MCF 10A (cell line): ENCODE measurements around the gene SUMF2. TPM values are rescaled to one million over a fixed set of nuclear protein-coding genes. Genes with fewer than 3 reads are reported as not detected.

Experiments used
- BruUV-seq: library from RNA; stranded (reverse); fragments of 400-500 nt; replicated peaks from 2 replicates; lab custom pipeline; 2021; lab: Mats Ljungman, UMichigan
- CTCF ChIA-PET: fragments of 300-600 bp; sonication (Branson Sonifier 250); formaldehyde crosslinking; extraction: SDS; loops from one replicate; lab custom pipeline; 2021; ENCODE audit warnings: antibody characterized with exemption, inconsistent platforms; lab: Yijun Ruan, JAX
- POLR2A ChIA-PET: fragments of 300-600, 350-650 bp; sonication (Branson Sonifier 250); formaldehyde crosslinking; extraction: SDS; loops from one replicate; lab custom pipeline; 2020; ENCODE audit warnings: antibody characterized with exemption, inconsistent platforms; lab: Yijun Ruan, JAX
- DNase-seq: peaks from one replicate; pipeline ENCODE4 v3.0.0-alpha.2; 2018; ENCODE audit not compliant: unreplicated experiment
- H3K27ac Mint-ChIP-seq: one replicate; pipeline ENCODE4 v1.8.0; 2022; ENCODE audit warnings: mild to moderate bottlenecking, low read depth, mixed read lengths; ENCODE audit not compliant: unreplicated experiment
- H3K27me3 Mint-ChIP-seq: one replicate; pipeline ENCODE4 v1.8.0; 2022; ENCODE audit warnings: mixed read lengths; ENCODE audit not compliant: insufficient read depth, unreplicated experiment
- H3K36me3 Mint-ChIP-seq: one replicate; pipeline ENCODE4 v1.8.0; 2022; ENCODE audit warnings: mild to moderate bottlenecking, moderate library complexity, mixed read lengths; ENCODE audit not compliant: insufficient read depth, unreplicated experiment
- H3K4me1 Mint-ChIP-seq: one replicate; pipeline ENCODE4 v1.8.0; 2022; ENCODE audit warnings: mixed read lengths; ENCODE audit not compliant: insufficient read depth, unreplicated experiment
- H3K4me3 Mint-ChIP-seq: one replicate; pipeline ENCODE4 v1.8.0; 2022; ENCODE audit warnings: mild to moderate bottlenecking, moderate library complexity, mixed read lengths; ENCODE audit not compliant: unreplicated experiment
- H3K9me3 Mint-ChIP-seq: one replicate; pipeline ENCODE4 v1.8.0; 2022; ENCODE audit warnings: mixed read lengths; ENCODE audit not compliant: unreplicated experiment
- intact Hi-C: fragments of 100-400 bp; cut with micrococcal nuclease; formaldehyde crosslinking; loops from 2 replicates; pipeline ENCODE4 v1.14.1; 2022
- total RNA-seq: library from RNA; stranded (reverse); gene quantifications from 2 replicates; pipeline ENCODE4 v1.2.3, GENCODE V29; 2022
- TF ChIP-seq, protein P1 (sequence below): fragments of 200-600 bp; IDR thresholded peaks from one replicate; pipeline ENCODE4 v1.8.0; 2022; ENCODE audit warnings: antibody characterized with exemption, mild to moderate bottlenecking; ENCODE audit not compliant: unreplicated experiment

SUMF2 gene
- total RNA-seq, 1 experiment from 2014 or later = 159 TPM

DNA sequence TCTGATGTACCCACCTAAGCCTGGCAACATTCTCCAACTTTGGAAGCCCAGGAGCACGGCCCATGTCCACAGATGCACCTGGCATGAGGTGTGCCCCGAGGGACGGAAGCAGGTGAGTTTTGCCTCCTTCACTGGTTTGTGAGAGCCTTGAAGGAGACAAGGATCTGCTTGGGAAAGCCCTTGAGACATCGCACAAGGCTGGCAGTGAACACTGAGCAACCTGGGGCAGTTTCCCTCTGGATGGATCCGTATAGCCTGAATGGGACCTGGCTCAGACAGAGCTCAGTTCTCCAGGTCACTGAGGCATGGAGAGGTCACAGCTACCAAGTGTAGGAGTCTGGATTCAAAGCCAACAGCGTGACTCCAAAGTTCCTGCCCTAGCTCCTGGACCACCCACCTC is 60.9 kb downstream of the SUMF2 start:
- no peaks in the 10 kb centered on the region for H3K27me3 Mint-ChIP-seq
- H3K4me1 Mint-ChIP-seq = no peaks in the 10 kb centered on the region
- H3K9me3 Mint-ChIP-seq = peaks cover 5% of the 10 kb centered on the region
- H3K27ac Mint-ChIP-seq = no peak overlapping the region
- H3K36me3 Mint-ChIP-seq = no peaks in the 10 kb centered on the region
- intact Hi-C loops = no loop called here
- H3K4me3 Mint-ChIP-seq = no peak overlapping the region
- TF ChIP-seq, protein P1, sequence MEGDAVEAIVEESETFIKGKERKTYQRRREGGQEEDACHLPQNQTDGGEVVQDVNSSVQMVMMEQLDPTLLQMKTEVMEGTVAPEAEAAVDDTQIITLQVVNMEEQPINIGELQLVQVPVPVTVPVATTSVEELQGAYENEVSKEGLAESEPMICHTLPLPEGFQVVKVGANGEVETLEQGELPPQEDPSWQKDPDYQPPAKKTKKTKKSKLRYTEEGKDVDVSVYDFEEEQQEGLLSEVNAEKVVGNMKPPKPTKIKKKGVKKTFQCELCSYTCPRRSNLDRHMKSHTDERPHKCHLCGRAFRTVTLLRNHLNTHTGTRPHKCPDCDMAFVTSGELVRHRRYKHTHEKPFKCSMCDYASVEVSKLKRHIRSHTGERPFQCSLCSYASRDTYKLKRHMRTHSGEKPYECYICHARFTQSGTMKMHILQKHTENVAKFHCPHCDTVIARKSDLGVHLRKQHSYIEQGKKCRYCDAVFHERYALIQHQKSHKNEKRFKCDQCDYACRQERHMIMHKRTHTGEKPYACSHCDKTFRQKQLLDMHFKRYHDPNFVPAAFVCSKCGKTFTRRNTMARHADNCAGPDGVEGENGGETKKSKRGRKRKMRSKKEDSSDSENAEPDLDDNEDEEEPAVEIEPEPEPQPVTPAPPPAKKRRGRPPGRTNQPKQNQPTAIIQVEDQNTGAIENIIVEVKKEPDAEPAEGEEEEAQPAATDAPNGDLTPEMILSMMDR = no peak
- ChIA-PET CTCF (no interaction called here), POLR2A (no interaction called here)
- no peak for DNase-seq
- BruUV-seq = no TSS peak

GRCh38 chr7:56125831-56126230 is 61.7 kb downstream of the SUMF2 start:
- POLR2A ChIA-PET = no interaction called here
- no peak overlapping the region for H3K4me3 Mint-ChIP-seq
- CTCF ChIA-PET = no interaction called here
- no peaks in the 10 kb centered on the region for H3K4me1 Mint-ChIP-seq
- no peak overlapping the region for H3K27ac Mint-ChIP-seq
- H3K36me3 Mint-ChIP-seq = no peaks in the 10 kb centered on the region
- DNase-seq = no peak
- peaks cover 5% of the 10 kb centered on the region for H3K9me3 Mint-ChIP-seq
- TF ChIP-seq, protein P1 = no peak
- no TSS peak for BruUV-seq
- H3K27me3 Mint-ChIP-seq = no peaks in the 10 kb centered on the region
- intact Hi-C loops = no loop called here

- Mint-ChIP-seq H3K36me3 (no peaks in the 10 kb centered on the region), H3K27ac (no peak overlapping the region), H3K4me1 (no peaks in the 10 kb centered on the region), H3K9me3 (no peaks in the 10 kb centered on the region), H3K4me3 (no peak overlapping the region), H3K27me3 (no peaks in the 10 kb centered on the region)
- intact Hi-C loops = no loop called here
- ChIA-PET CTCF (no interaction called here), POLR2A (no interaction called here)
- TF ChIP-seq, protein P1 = no peak
- no TSS peak for BruUV-seq
- no peak for DNase-seq
Observed at GRCh38 chr7:56127241-56127975, 63.3 kb downstream of the SUMF2 start.

Other genes starting within 250 kb of the SUMF2 start
- gene SEPTIN14, start 201.5 kb upstream of the SUMF2 start, total RNA-seq = not detected in 2 replicates
- gene ZNF713, start 176.8 kb upstream of the SUMF2 start, total RNA-seq = 1.3 and 1.5 TPM in 2 replicates
- 31.0 and 36.9 TPM in 2 replicates for gene MRPS17, start 112.4 kb upstream of the SUMF2 start, total RNA-seq
- 57.9 and 62.8 TPM in 2 replicates for gene NIPSNAP2, start 99.7 kb upstream of the SUMF2 start, total RNA-seq
- 49.4 and 56.6 TPM in 2 replicates for gene PSPH, start 12.8 kb upstream of the SUMF2 start, total RNA-seq
- 208 and 222 TPM in 2 replicates for gene CCT6A, start 12.5 kb upstream of the SUMF2 start, total RNA-seq
- 1.2 and 2.4 TPM in 2 replicates for gene PHKG1, start 28.7 kb downstream of the SUMF2 start, total RNA-seq
- gene CHCHD2, start 42.2 kb downstream of the SUMF2 start, total RNA-seq = 564 and 712 TPM in 2 replicates
- not detected in 2 replicates for gene NUPR2, start 52.1 kb downstream of the SUMF2 start, total RNA-seq